GM21786 (cell line): ENCODE results near the gene RANBP3.

Experiments
- ATAC-seq: cut with Tn5 transposase; IDR thresholded peaks from one replicate; pipeline ENCODE4 v1.9.1; 2021; ENCODE audit not compliant: unreplicated experiment

RANBP3 gene

DNA sequence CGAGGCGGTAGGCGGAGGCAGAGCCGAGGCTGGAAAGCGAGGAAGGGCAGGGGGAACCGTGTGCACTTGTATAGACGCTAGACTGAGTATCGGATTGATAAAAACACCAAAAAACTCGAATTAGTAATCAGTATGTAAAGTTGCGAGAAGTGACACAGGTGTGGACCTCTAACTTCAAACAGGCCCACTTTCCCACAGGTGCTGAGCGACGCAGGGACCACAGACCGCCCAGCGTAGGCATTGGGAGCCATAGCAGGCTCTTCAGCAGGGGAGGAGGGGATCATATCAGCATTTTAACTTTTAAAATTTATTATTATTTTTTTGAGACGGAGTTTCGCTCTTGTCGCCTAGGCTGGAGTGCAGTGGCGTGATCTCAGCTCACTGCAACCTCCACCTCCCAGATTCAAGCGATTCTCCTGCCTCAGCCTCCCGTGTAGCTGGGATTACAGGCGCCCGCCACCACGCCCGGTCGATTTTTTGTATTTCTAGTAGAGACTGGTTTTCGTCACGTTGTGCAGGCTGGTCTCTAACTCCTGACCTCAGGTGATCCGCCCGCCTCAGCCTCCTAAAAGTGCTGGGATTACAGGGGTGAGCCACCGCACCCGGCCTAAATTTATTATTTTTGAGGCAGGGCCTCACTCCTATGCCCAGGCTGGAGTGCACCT, 72.7 kb downstream of the RANBP3 start:
- no peak for ATAC-seq

DNA sequence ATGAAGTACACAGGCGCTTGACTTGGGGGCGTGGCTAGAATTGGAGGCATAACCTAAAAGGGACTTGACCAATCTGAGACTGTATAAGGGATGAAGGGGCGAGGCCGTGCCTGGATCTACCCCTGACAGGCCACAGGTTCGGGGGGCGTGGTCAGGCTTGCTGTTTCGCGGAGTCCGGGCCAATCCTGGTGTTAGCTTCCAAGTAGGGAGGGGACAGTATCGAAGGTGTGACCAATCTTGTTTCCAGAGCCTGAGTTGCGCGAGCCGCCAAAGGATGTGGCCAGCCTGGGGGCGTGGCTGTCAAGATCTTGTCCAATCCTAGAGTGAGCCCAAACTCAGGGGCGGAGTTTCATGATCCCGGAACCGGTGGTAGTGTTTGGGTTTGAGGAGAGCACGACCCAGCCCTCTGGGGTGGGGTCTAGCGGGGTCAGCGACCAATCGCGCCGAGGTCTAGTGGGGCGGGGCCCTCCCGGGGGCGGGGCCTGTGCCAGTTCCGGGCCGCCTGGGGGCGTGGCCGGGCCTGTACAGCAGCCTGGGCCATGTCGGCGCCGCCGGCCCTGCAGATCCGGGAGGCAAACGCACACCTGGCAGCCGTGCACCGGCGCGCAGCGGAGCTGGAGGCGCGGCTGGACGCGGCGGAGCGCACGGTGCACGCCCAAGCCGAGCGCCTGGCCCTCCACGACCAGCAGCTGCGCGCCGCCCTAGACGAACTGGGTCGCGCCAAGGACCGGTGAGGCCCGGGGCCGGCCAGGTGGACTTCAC, 73.4 kb downstream of the RANBP3 start, which contains the start of gene VMAC:
VMAC (plus strand) TSS at position 521 of the 762 bp plus-strand sequence; CDS start at position 540, 19 bp downstream.
- peak; percentile 78 for ATAC-seq

DNA sequence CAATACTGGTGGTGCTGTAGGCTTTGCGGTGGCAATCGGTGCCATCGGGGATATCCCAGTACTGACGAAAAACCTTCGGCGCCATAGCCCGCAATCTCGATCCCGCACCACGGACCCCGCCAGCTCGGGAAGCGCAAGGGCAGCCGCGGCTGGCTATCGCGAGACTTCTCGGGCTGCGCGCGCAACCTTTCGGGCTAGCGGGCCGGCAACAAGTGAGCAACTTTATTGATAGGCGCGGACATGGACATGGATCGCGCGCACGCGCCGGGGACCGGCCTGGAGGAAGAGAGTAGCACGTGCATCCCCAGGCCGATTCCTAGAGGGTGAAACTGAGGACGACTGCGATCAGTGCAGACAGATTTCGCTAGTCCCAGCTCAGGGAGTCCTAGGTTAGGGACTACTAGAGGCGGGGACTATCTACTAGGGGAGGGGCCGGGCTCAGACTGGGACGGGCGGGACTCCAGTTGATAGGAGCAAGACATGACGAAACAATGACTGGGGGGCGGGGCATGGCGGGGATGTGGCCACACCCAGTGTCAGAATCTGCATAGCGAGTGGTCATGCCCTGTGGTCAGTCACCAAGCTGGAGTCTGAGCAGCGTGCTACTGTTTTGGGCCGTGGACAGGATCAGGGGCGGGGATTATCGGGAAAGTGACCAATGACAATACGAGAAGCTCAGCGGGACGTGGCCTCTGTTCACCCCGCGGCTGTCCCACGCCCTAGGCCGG, 74.2 kb downstream of the RANBP3 start, which contains the start of gene NDUFA11:
NDUFA11 (minus strand) TSS at position 167 of the 728 bp plus-strand sequence; CDS start at position 85, 82 bp downstream.
- peak; percentile 26 for ATAC-seq

DNA sequence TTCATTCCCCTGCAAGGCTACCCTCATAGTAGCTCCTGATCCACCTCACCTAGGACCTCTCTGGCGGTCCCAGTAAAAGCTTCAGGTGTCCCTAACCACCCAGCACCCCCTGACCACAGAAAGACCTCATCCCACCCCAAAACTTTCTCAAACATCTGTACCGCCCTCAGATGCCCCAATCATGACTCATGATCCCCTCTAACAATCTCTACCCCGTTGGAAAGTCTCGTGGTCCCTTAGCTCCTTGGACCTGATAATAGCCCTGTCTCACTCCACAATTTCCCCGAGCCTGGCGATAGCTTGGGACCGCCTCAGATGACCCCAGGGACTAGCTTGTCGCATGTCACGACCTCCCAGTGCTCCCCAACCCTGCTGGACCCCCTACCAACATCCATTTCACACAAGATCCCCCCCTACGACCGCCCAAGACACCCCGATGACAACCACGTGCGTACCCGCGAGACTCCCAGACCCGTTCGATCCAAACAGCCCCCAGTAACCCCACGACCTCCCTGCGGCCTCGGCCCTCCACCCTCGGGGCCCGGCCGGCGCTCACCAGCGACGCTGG, 74.8 kb downstream of the RANBP3 start:
- ATAC-seq, result no peak

DNA sequence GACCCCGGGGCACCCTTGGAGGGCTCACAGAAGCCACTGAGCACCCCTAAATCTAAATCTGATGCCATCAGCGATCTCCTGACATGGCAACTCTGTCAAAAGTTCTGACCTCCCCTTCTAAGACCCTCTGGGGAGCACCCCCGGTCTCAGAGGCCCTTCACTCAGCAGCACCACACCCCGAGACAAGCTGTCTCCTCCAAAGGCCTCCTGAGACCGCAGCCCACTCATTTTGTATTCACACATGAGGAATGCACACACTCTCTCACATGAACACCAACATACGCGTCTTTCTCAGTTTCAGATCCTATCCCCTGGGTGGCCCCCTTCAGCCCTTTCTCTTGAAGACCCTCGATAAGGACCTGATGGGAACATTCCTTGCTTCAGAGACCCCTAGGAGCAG, 77.0 kb downstream of the RANBP3 start:
- ATAC-seq, result no peak

DNA sequence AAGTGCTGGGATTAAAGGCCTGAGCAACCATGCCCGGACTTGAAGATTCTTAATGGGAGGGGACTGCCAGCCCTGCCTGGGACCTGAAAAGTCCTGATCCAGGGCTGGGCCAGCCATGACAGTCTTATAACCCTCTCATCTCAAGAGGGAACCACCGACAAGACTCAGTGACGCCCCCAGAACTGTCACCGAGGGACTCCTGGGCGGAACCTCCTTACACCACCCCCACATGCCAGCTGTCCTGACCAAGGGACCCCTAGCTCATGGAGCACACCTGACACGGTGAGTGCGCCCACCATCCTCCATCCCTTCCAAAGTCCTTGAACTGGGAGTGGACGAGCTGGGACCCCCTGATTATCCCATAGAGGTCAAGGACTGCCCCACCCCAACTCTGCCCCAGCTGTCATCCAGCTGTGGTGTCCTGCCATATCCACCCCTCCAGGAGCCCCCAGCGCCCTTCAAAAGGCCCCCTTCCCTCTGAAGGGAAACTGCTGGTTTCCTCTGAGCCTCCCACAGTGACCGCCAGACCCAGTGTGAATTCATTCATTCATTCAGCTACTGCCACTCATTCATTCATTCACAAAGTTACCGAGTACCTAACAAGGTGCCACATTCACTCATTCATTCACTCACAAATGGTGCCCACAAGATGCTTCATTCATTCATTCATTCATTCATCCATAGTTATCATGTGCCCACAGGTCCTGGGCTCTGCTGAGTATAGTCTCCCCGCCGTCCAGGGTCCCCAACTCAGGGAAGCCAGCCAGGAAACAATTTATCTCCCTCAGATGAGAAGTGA, 78.0 kb downstream of the RANBP3 start:
- ATAC-seq, result no peak

DNA sequence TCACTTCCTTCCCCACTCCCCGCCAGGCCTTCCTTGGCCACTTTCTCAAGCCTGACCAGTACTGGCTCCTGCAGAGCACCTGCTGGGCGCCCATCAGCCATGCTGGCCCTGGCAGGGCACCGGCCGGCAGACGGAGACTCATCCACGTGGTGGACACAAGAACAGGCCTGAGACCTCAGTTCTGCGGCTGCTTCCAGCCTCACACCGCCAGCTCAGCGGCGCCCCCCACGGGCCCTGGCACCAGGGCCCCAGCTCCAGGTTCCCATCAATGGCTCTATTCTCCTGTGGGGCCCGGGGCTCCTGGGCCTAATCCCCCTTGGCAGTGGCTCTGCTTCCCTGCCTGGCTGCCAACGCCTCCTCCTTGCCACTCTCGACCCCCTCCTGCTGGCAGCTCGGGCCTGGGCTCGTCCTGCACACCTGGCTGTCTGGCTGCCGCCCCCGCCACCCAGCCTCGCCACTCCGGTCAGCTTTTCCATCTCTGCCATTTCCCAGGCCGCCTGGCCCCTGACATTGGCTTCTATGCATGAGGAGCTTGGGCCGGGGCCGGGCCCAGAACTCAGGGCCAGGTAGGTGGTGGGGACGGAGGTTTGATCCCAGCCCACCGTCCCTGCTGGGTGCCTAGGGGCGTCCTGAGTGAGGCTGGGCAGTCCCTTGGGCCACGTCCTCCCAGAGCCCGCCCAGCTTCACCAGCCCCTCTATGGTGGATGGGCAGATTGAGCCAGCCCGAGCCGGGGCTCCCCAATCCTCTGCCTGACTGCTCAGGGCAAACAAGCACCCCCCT, 80.6 kb downstream of the RANBP3 start:
- no peak for ATAC-seq

DNA sequence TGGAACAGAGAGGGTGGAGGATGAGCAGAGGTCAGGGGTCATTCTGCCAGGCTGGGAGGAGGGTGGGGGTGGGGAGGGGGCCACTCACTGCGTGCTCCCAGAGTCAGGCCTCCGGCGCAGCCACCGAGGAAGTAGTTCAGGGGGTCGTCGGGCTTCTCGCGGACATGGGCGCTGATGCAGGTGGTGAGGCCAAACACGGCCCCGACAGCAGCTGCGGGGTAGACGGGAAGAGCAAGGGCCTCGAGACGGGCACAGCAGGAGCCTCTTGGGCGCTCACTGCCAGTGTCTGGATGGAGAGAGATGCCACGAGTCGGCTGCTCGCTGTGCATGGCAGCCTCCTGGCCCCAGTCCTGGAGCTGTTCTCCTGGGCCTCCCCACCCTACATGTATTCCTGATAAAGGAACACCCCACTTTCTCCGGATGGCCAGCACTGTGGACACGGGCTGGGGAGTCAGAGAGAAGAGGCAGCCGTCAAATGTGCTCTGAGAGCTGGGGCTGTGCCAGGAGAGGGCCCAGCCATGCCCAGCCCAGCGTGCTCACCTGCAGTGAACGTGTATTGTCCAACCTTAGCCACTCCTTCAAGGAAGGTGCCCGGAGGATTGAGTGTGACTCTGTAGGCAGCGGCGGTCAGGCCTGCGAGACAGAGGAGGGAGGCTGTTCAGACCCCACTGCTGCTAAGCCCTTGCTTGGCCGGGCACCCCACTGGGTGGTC, 81.4 kb downstream of the RANBP3 start:
- no peak for ATAC-seq

DNA sequence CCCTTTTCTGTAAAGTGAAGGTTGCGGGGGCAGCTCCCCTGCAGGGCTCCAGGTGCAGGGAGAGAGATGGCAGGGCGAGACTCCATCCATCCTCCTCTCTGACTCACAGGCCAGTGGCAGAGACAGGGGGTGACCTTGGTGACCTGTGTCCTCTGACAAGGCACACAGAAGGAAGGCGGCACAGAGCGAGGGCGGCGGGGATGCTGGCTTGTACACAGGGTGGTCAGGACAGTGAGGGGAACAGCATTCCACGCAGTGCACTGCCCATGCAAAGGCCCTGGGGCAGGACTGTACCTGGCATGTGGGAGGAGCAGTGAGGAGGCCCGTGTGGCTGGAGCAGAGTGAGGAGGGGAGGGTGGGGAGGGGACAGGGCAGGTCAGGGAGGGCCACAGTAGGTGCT, 82.0 kb downstream of the RANBP3 start:
- no peak for ATAC-seq

DNA sequence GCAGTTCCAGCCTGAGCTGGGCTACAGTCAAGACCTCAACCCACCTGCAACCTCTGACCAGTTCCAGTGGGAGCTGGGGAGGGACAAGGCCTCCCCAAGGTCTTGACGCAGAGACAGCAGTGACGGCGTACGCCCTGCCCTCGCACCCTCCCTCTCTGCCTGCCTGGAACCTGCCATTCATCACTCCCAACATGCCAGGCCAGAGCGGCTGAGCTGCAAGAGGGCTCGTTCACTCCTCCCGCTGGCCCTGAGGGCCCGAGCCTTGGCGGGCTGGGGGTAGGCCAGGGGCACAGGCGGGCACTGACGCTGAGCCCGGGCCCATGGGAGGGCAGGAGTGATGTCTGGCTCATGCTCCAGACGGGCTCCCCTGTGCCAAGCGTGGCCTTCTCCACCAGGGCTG, 82.5 kb downstream of the RANBP3 start:
- no peak for ATAC-seq

DNA sequence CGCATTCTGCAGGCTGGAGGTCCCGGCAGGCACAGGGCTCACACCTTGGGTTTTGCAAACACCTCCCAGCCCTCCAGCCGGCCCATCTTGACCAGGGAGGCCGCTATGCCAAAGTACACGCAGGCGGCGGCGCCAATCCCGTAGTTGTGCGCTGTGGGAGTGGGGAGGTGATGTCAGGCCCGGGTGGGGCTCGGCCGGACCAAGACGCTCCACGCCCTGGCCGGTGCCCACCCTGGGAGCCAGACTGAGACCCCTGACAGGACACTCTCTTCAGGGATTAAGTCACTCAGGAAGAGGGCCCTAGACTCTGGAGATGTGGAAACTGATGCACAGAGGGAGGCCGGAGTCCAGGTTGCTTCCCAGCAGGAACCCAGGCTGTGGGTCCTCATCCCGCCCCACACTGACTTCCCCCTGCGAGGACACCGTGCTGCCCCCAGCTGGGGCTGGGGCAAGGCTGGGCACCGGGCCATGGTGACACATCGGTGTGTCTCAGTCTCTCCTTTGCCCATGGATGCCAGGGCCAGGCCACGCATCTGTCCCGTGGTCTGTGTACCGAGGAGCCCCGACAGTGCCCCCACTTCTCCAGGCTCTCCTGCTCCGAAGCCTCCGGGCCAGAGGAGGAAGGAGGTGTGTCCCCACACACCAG, 83.1 kb downstream of the RANBP3 start:
- no peak for ATAC-seq

DNA sequence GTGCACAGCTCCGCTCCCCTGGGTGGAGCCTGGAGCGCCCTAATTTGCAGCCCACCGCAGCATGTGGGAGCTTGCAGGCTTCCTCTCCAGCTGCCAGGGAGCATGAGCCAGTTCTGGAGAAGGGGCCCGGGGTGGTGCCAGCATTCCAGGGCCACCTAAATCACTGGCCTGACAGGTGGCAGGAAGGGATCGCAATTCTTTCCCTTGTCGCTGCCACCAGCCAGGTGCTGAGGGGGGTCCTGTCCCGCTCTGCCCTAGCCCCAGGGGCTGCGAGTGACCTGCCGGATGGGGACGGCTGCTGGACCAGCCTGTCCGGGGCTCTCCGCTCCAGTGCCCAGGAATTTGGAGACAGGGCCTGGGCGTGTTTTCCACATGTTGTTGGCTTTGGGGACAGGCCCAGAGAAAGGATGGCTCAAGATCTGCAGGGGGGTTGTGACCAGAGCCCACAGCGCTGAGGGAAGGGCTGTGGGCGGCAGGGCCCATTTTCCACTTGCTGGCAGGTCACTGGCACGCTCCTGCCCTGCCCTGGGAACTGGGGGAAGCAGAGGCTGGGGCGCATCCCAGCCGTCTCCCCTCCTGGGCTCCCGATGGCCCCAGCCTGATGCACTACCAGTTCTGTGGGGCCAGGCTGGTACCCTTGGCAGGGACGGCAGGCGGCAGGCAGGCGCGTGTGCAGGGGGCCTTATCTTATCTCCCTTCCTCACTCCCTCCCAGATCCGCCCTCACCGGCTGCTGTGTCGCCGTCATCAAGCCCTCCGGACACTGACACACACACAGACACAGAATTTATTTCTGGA, 83.8 kb downstream of the RANBP3 start:
- ATAC-seq, result no peak

DNA sequence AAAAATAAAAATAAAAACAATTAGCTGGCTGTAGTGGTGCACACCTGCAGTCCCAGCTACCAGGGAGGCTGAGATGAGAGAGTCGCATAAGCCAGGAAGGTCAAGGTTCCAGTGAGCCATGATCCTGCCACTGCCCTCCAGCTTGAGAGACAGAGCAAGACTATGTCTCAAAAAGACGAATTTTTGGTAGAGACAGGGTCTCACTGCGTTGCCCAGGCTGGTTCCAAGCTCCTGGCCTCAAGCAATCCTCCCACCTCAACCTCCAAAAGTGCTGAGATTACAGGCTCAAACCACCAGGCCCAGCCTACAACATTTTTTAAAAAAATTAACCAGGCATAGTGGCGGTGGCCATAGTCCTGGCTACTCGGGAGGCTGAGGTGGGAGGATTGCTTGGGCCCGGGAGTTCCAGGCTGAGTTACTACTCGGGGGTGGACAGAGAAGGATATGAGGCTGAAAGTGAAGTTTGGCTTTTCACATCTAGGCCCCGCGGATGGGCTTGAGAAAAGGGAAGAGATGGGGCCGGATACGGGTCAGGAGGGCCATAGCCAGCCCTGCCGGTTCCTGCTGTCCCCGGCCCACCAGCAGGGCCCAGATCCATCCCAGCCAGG, 84.5 kb downstream of the RANBP3 start:
- ATAC-seq, result no peak

DNA sequence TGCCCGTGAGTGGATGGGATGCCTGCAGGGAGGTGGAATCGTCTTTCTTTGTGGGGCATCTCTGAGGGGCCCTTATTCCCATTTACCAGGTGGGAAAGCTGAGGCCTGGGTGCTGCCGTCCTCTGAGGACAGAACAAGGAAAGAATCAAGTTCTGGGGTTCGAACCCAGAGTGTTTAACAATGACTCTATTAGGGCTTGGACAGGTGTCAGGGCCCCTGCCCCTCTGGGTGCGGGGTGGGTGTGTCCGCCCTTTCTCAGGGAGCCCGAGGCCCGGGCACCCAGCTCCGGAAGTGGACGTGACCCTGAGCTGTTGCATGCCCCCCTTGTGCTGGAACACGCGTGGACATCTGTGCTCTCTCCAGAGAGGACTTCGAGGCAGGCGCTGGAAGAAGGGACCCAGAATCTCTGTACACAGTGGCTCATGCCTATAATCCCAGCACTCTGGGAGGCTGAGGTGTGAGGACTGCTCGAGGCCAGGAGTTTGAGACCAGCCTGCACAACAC, 85.1 kb downstream of the RANBP3 start:
- ATAC-seq, result no peak

DNA sequence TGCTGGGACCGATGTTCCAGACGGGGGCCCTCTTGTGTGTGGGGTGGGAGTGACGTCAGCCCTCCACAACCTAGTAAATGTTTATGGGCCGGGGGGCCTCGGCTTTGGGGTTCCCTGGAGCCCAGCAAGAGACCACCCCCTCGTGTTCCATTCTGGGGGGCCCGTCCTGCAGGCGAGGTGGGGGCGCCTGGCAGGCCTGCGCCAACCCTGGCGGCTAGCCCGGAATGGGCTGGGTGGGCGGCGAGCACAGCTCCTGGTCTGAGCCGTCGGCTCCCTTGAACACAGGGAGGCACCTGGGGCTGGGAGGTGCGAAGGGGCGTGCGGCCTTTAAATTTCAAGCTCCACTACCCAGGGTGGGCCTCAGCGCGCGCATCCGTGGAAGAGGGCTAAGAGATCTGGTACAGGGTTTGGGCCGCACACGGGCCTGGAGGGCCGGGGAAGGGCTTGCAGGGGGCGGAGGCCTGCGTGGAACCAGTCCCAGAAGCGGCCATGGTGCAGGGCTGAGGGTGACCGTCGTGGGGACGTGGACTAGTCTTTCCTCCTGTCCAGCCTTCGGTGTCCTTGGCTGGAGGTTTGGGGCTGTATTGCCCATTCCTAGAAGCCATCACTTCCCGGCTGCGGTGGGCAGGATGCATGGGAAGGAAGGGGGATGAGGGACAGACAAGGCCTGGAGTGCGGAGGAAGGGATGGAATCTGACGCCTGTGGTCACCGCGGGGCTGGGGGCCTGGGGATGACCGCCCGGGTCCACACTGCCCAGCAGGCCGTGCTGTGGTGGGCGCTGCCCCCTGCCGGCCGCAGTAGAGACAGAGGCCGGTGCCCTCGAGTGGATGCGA, 85.8 kb downstream of the RANBP3 start:
- ATAC-seq, result no peak

DNA sequence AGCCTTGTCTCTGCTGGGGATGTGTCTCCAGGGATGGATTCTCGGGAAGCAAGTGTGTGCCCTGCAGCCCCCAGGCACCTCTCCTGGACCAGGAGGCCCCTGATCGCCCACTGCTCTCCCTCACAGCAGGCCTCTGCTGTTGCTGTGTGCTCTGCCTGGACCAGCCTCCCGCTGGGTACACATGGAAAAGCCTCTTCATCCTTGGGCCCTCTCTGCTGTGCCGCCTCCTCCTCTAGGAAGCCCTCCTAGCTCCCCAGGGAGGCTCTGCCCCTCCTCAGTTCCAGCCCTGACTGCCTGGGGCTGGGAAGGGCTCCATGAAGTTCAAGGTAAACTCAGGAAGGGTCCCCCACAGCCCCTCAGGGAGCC, 86.4 kb downstream of the RANBP3 start:
- ATAC-seq, result no peak
